Ammon's horn (tissue), 1 donor: ENCODE measurements around the gene SELENON.

Experiments used
- DNase-seq: peaks from one replicate; pipeline ENCODE4 v3.0.0-alpha.2; 2016; ENCODE audit warnings: low spot score

The SELENON gene

DNA sequence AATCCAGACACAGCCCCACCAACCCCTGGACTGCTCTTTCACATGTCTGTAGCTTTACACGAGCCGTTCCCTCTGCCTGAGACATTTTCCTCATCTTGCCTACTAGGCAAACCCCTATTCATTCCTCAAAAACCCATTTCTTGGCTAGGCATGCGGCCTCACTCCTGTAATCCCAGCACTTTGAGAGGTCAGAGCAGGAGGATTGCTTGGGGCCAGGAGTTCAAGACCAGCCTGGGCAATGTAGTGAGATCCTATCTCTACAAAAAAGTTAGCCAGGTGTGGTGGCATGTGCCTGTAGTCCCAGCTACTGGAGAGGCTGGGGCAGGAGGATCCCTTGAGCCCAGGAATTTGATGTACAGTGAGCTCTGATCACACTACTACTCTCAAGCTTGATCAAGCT lies 64.4 kb downstream of the SELENON start:
- DNase-seq, result no peak

DNA sequence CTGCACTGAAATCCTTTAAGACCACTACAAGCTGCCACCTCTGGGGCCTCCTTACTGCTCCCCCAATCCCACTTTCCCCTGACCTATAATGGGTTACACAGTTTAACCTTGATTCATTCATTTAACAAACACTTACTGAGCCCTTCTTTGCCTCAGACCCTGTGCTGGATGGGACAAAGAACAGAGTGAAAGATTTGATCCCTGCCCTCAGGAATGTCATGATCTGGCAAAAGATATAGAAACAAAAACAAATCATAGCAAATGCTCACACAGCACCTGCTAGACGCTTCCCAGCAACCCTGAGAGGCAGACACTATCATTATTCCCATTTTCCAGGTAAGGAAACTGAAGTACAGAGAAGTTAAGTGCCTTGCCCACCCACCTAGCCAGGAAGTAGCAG lies 66.3 kb downstream of the SELENON start:
- no peak for DNase-seq

- no peak for DNase-seq
Measured at GRCh38 chr1:25867210-25867991, 67.4 kb downstream of the SELENON start.
